Right renal cortex interstitium (tissue), 3 donors: ENCODE data around the gene TUBGCP6. TPM values are rescaled to one million over a fixed set of nuclear protein-coding genes. Genes with fewer than 3 reads are reported as not detected.
"Not testable (repeated sequence)": the region's sequence is repeated elsewhere in the genome, so short reads cannot be mapped to it uniquely, and the experiment has no call there.

Experiments used
- DNase-seq, 3 donors: peaks; one replicate each; pipeline ENCODE4 v3.0.0-alpha.2; 2013; ENCODE audit warnings: low read depth in 3 of 3, low spot score in 2 of 3
- polyA plus RNA-seq, 3 donors: library from polyadenylated mRNA; unstranded; fragments of 120-200 nt; gene quantifications; one replicate each; pipeline ENCODE4 v1.2.1, GENCODE V29; 2013; ENCODE audit not compliant: insufficient read length in 3 of 3

Gene TUBGCP6
- polyA plus RNA-seq, 3 donors, result 26.4 to 28.3 (median 28.1) TPM

DNA sequence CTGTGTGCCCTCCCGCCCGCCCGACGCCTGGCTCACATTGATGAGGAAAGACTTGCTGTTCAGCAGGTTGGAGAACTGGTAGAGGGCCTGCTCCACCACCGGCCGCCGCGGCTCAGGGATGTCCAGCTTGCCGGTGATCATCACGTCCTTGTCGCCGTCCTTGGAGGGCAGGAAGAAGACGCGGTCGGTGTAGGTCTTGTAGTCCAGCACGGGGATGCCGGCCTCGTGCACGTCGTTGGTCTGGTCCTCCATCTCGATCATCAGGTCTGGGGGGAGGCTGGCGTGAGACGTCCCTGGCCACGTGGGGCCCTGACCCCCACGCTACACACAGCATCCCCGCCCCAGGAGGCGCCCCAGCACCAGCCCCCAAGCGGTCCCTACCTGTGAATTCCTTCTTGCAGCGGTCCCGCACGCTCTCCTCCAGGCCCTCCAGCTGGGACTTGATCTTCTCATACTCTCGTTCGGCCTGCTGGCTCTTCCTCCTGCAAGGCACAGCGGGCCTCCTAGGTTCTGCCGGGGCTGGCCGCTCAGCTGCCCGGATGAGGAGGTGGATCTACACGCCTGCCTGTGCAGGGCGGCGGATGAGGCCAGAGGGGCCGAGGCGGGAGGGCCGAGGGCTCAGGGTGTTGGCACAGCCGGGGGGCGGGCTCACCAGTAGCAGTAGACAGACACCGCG, 36.0 kb upstream of the TUBGCP6 start:
- no peak for DNase-seq

DNA sequence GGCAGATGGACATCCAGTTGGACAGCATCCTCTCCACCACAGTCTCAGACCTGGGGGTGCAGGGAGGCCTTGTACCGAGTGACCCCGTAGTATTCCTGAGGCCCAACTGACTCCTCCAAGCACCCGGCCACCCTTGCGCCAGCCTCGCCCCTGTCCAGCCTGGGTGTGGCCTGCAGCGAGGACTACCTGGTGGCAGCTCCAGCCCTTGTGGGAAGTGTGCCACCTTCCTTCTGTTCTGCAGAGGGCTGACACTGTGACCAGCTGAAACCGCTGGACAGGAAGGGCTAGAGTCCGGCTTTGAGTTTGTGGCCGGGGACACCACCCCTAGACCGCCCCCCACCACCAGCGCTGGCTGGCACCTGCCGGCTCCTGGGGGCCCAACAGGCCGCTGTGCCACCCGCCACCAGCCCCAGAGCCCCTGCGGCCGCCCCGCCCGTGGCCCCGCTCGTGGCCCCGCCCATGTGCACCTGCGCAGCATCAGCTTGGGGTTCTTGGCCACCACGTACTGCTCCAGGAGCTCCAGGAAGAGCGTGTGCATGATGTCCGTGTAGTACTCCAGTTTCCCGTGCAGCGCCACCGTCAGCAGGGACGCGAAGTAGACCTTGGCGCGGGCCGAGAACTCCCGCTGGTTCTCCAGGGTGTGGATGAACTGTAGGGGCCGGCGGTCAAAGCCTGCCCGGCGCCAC, 35.3 kb upstream of the TUBGCP6 start:
- no peak for DNase-seq

- no peak for DNase-seq
These were observed 34.3 kb upstream of the TUBGCP6 start for GRCh38 chr22:50278956-50279619.

DNA sequence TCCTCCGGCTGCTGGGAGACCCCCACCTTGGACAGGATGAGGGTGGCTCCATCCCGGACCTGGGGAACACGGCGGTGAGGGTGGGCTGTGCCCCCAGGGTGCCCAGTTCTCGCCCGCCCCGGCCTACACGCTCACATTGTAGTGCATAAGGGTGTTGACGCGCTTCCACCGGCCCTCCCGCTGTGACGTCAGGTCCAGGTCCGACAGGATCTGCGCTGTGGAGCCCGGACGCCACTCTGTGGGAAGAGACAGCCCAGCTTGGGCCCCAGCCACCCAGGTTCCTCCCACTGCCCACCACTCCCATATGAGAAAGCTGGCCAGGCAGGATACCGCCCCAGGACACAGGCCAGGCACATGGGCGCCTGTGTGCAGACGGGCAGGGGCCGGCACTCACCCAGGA, 33.6 kb upstream of the TUBGCP6 start:
- no peak for DNase-seq

DNA sequence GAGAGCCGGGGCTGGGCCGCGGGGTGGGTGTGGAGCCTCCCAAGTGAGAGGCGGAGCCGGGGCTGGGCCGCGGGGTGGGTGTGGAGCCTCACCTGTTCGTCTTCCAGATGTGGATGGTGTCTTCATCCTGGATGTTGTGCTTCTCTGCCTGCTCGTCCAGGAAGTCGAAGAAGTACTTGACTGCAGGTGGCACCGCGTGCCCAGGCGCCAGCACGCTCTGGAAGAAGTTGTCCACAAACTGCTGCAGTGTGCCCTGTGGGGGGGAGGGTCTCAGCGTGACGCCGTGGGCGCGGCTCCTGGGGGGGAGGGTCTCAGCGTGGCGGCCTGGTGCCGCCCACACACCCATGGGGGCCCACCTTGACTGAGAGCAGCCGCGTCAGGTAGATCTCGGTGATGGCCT, 32.9 kb upstream of the TUBGCP6 start:
- DNase-seq, result no peak

- no peak for DNase-seq
These were observed 31.3 kb upstream of the TUBGCP6 start for GRCh38 chr22:50276143-50276542.

DNA sequence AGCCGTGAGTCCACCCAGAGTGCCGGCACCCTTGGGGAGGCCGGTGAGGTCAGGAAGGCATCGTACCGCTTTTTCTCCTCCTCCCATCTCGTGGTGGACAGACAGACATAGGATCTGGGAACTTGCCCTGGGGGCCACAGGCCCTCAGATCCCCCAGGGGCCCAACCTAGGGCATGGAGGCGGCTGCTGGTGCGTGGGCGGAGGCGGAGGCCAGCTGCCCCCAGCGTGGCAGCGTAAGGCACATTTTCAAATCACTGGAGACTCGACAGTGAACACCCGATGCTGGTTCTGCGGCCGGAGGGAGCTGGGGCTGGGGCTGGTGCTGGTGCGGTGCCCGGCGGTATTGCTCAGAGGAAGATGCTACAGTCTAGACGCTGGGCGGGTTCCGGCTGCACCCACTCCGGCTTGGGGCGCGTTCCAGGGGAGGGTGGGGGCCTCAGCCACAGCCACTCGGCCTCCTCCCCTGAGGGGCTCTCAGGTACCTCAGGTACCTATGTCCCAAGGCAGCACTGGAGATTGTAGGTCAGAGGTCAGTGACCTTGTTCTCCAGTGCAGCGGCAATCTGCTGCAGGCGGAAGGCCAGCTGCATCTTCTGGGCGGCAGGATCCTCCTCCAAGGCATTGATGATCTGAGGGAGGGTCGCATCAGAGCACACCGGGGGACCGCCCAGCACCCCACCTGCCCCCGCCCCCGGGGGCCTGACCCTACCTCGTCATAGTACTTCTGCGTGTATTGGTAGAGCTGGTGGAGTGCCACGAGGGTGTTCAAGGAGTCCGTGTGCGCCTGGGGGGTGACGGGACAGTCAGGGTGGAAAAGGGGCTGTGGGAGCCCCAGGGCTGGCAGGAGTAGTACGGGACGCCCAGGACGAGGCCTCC, 30.6 kb upstream of the TUBGCP6 start:
- no peak for DNase-seq

DNA sequence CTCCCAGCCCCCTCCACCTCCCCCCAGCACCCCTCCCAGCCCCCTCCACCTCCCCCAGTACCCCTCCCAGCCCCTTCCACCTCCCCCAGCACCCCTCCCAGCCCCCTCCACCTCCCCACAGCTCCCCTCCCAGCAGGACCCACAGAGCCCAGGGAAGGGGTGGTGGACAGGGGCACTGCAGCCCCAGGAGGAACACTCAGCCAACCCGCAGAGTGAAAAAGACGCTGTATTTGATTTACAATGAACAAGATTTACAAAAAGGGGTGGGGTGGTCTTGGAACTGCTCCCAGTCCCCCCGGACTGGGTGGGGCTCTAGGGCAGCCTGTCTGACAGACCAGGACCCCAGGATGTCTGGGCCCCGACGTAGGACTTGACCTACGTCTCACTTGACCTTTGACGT, 29.9 kb upstream of the TUBGCP6 start:
- DNase-seq, result no peak

DNA sequence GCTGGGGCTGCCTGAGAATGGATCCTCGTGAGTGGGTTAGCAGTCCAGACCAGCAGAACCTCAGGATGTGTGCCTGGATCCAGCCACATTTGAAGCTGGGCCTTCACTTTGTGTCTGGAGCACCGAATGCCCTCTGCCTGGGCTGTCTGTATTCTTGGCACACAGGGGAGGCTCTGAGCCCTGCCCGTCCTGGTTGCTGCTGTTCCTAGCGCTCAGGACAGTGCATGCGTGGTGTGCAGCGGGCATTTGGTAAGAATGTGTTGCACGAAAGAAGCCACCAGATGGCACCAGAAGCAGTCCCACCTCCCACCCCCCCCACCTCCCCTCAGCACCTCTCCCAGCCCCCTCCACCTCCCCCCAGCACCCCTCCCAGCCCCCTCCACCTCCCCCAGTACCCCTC, 29.5 kb upstream of the TUBGCP6 start:
- DNase-seq, result no peak

- not testable (repeated sequence) for DNase-seq
These were observed 29.0 kb upstream of the TUBGCP6 start for GRCh38 chr22:50273781-50274180.

DNA sequence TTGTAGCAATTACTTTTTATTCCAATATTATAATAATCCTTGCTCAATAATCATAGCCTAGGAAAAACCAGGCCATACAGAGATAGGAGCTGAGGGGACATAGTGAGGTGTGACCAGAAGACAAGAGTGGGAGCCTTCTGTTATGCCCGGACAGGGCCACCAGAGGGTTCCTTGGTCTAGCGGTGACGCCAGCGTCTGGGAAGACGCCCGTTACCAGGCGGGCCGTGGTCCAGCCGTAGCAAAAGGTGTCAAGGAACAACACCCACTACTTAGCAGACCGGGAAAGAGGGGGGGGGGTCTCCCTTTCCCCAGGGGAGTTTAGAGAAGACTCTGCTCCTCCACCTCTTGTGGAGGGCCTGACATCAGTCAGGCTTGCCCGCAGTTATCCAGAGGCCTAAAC, 28.5 kb upstream of the TUBGCP6 start:
- not testable (repeated sequence) for DNase-seq

GRCh38 chr22:50272044-50272802, 27.4 kb upstream of the TUBGCP6 start:
- no peak for DNase-seq

- no peak for DNase-seq
These were observed 26.7 kb upstream of the TUBGCP6 start for GRCh38 chr22:50271519-50271970.

DNA sequence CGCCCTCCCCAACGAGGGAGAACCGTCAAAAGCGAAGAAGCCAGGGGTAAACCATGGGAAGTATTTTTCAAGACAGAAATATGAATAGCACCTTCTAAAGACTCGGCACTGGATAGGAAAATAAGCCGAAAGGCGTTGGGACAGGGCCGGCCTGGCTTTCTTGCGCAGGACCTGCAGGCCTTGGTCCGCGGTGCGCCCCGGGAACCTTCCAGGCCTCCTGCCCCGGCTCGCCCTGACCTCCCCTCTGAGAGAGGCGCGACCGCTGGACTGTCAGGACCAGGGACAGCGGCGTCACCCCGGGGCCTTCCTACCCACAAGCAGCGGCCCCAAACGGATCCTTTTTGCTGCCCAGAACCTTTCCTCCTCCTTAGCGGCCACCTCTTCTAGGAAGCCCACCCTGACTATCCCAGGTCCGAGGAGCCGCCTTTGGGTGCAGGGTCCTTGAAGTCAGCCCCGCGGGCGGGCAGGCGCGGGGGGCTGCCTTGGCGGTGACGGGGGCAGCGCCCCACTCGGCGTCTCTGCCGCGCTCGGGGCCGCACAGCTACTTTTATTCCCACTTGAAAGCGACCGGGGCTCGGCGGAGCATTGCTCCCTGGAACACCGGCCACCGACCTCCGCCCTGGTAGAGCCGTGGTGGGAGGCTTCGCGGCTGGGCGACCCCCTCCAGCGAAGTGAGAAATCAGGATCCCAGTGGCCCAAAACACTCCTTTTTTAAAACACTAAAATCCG, 26.0 kb upstream of the TUBGCP6 start:
- DNase-seq, result peak in 1 of 3 donors; percentile 66

- no peak for DNase-seq
These were observed 25.3 kb upstream of the TUBGCP6 start, which contains the start of gene MAPK11 for GRCh38 chr22:50269970-50270665. Gene MAPK11, minus strand, starts transcription at chr22:50270380. Its CDS starts 88 bp downstream, at chr22:50270292.

- DNase-seq, result no peak
These were observed 24.7 kb upstream of the TUBGCP6 start for GRCh38 chr22:50269573-50269969.

DNA sequence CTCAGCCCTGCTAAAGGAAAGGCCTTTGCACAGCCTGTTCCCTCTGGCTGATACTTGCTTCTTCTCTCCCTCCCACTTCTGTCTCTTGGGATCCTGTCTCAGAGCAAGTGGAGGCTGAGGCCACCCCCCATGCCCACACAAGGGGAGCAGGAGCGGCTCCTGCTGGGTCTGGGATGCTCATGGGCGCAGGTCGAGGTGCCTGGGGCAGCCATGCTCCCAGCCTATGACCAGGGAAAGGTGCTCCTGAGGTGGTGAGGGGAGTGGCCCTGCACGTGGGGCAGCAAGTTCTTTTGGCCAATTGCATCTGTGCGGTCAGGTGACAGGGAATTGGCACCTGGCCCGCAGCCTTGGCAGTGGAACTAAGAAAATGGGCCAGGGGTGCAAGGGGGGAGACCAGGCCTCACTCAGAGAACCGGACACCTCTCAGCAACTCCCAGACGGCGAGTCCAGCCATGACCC, 23.9 kb upstream of the TUBGCP6 start:
- no peak for DNase-seq

DNA sequence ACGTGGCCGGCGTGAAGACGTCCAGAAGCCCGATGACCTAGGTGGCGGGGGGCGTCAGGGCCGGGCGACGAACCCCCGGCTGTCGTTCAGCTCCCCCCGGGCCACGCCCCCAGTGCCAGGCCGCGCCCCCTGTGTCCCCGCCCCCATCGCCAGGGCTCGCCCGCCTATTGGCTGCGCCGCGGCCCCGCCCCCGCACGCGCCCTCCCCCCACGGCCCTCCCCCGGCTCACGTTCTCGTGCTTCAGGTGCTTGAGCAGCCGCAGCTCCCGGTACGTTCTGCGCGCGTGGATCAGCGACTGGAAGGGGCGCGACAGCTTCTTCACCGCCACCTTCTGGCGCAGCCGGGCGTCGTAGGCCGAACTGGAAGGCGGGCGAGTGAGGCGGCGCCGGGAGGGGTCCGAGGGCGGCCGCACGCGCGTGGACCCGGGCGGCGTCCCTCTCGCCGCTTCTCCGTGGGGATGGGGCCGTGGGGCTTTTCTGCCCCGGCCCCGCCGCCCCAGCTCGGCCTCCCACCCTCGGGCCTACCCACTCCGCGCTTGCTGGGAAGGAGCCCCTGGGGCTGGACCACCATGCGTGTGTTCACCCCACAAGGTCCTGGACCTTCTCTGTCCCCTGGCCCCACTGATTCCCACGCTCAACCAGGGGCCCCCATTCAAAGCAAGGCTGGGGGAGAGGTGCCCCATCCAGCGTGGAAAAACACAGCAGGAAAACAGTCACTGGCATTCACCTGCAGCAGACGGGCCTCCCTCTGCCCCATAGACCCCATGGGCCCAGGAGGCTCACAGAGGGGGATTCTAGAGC, 23.0 kb upstream of the TUBGCP6 start:
- no peak for DNase-seq
